Skeletal muscle satellite cell (primary cell): ENCODE measurements around the gene MGAT4A.
"Not testable (repeated sequence)": the region's sequence is repeated elsewhere in the genome, so short reads cannot be mapped to it uniquely, and the experiment has no call there.

Experiments used
- H3K27me3 ChIP-seq: 2 replicates; pipeline ENCODE4 v1.7.0; 2013; ENCODE audit warnings: low read length; ENCODE audit not compliant: control insufficient read depth, insufficient read depth
- H3K36me3 ChIP-seq: 2 replicates; pipeline ENCODE4 v1.7.0; 2013; ENCODE audit warnings: mild to moderate bottlenecking, control low read depth, low read length; ENCODE audit not compliant: insufficient read depth
- H3K4me1 ChIP-seq: 2 replicates; pipeline ENCODE4 v1.7.0; 2013; ENCODE audit warnings: low read length; ENCODE audit not compliant: control insufficient read depth, insufficient read depth
- H3K4me2 ChIP-seq: 2 replicates; pipeline ENCODE4 v1.7.0; 2013; ENCODE audit warnings: mild to moderate bottlenecking, low read length
- H3K4me3 ChIP-seq: 2 replicates; pipeline ENCODE4 v1.7.0; 2013; ENCODE audit warnings: low read length
- H3K9ac ChIP-seq: 2 replicates; pipeline ENCODE4 v1.7.0; 2013; ENCODE audit warnings: mild to moderate bottlenecking, low read depth, low read length, moderate library complexity
- H3K9me3 ChIP-seq: replicated peaks from 2 replicates; pipeline ENCODE4 v1.7.0; 2013; ENCODE audit warnings: mild to moderate bottlenecking, control low read depth, low read length

The MGAT4A gene

DNA sequence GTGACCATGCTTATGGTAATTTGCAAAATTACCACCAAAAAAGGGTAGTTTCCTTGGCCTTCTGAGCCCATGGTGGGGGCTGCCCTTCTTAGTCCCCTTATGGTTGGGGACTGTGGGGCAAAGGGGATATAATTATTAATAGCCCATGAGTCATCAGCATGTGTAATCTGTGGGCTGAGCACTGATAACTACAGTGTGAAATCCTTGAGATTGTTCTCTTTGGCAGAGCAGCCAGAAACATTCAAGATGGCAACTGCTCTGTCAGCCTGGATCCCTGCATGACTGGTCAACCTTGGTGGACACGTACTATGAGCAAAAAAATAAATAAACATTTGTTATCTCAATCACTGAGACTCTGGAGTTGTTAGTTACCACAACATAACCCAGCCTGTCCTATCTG is 61.3 kb downstream of the MGAT4A start:
- no peaks in the 10 kb centered on the region for H3K36me3 ChIP-seq
- H3K27me3 ChIP-seq, result no peaks in the 10 kb centered on the region
- no peak overlapping the region for H3K4me3 ChIP-seq
- no peaks in the 10 kb centered on the region for H3K9me3 ChIP-seq
- H3K9ac ChIP-seq, result no peak overlapping the region
- no peak overlapping the region for H3K4me2 ChIP-seq
- no peaks in the 10 kb centered on the region for H3K4me1 ChIP-seq

- Histone ChIP-seq H3K9ac (no peak overlapping the region), H3K4me3 (no peak overlapping the region), H3K9me3 (no peaks in the 10 kb centered on the region), H3K4me1 (no peaks in the 10 kb centered on the region), H3K27me3 (no peaks in the 10 kb centered on the region), H3K4me2 (no peak overlapping the region), H3K36me3 (no peaks in the 10 kb centered on the region)
These were observed 65.3 kb downstream of the MGAT4A start for GRCh38 chr2:98665677-98666076.

- Histone ChIP-seq H3K4me1 (no peaks in the 10 kb centered on the region), H3K9ac (no peak overlapping the region), H3K9me3 (no peaks in the 10 kb centered on the region), H3K4me3 (no peak overlapping the region), H3K27me3 (no peaks in the 10 kb centered on the region), H3K4me2 (no peak overlapping the region), H3K36me3 (no peaks in the 10 kb centered on the region)
These were observed 66.6 kb downstream of the MGAT4A start for GRCh38 chr2:98664323-98664722.

DNA sequence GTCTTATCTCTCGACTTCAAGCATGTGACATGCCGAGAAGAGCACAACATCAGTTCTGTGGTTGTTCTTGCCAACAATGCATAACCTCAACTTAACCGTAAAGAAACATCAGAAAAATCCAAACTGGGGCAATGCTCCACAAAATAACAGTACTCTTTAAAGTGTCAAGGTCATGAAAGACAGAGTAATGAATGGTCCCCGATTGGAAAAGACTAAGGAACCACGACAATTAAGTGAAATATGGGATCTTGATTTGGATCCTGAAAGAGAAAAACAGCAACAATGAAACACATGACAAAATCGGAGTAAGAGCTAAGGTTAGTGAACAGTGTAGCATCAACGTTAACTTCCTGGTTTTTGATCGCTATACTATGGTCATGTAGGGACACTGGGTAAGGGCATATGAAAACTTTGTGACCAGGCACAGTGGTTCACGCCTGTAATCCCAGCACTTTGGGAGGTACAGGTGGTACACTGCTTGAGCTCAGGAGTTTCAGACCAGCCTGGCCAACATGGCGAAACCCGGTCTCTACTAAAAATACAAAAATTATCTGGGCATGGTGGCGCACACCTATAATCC is 67.3 kb downstream of the MGAT4A start:
- Histone ChIP-seq H3K4me1 (no peaks in the 10 kb centered on the region), H3K9ac (no peak overlapping the region), H3K36me3 (no peaks in the 10 kb centered on the region), H3K4me2 (no peak overlapping the region), H3K4me3 (no peak overlapping the region), H3K27me3 (no peaks in the 10 kb centered on the region), H3K9me3 (no peaks in the 10 kb centered on the region)

- not testable (repeated sequence) for H3K4me1 ChIP-seq, H3K9ac ChIP-seq, H3K4me2 ChIP-seq, H3K4me3 ChIP-seq, H3K27me3 ChIP-seq, H3K9me3 ChIP-seq, H3K36me3 ChIP-seq
These were observed 71.5 kb downstream of the MGAT4A start for GRCh38 chr2:98659491-98659840.

GRCh38 chr2:98658816-98659490 is 72.0 kb downstream of the MGAT4A start:
- no peak overlapping the region for H3K4me3 ChIP-seq
- no peaks in the 10 kb centered on the region for H3K4me1 ChIP-seq
- H3K27me3 ChIP-seq, result no peaks in the 10 kb centered on the region
- no peaks in the 10 kb centered on the region for H3K9me3 ChIP-seq
- no peak overlapping the region for H3K4me2 ChIP-seq
- no peak overlapping the region for H3K9ac ChIP-seq
- no peaks in the 10 kb centered on the region for H3K36me3 ChIP-seq

GRCh38 chr2:98656800-98657199 is 74.1 kb downstream of the MGAT4A start:
- Histone ChIP-seq H3K9me3 (no peaks in the 10 kb centered on the region), H3K9ac (no peak overlapping the region), H3K36me3 (no peaks in the 10 kb centered on the region), H3K4me1 (no peaks in the 10 kb centered on the region), H3K4me3 (no peak overlapping the region), H3K4me2 (no peak overlapping the region), H3K27me3 (no peaks in the 10 kb centered on the region)

- Histone ChIP-seq H3K27me3 (no peaks in the 10 kb centered on the region), H3K4me2 (no peak overlapping the region), H3K4me3 (no peak overlapping the region), H3K9me3 (no peaks in the 10 kb centered on the region), H3K36me3 (no peaks in the 10 kb centered on the region), H3K4me1 (no peaks in the 10 kb centered on the region), H3K9ac (no peak overlapping the region)
These were observed 76.0 kb downstream of the MGAT4A start for GRCh38 chr2:98654699-98655495.

GRCh38 chr2:98650998-98651397 is 79.9 kb downstream of the MGAT4A start:
- Histone ChIP-seq H3K36me3 (no peaks in the 10 kb centered on the region), H3K27me3 (no peaks in the 10 kb centered on the region), H3K9ac (no peak overlapping the region), H3K4me1 (no peaks in the 10 kb centered on the region), H3K4me2 (no peak overlapping the region), H3K9me3 (no peaks in the 10 kb centered on the region), H3K4me3 (no peak overlapping the region)

GRCh38 chr2:98649992-98650375 is 80.9 kb downstream of the MGAT4A start:
- H3K4me3 ChIP-seq, result no peak overlapping the region
- no peaks in the 10 kb centered on the region for H3K9me3 ChIP-seq
- H3K27me3 ChIP-seq, result peaks cover 3% of the 10 kb centered on the region
- no peak overlapping the region for H3K4me2 ChIP-seq
- H3K4me1 ChIP-seq, result no peaks in the 10 kb centered on the region
- H3K36me3 ChIP-seq, result no peaks in the 10 kb centered on the region
- no peak overlapping the region for H3K9ac ChIP-seq

GRCh38 chr2:98649135-98649991 is 81.6 kb downstream of the MGAT4A start:
- H3K4me2 ChIP-seq, result no peak overlapping the region
- H3K36me3 ChIP-seq, result no peaks in the 10 kb centered on the region
- no peak overlapping the region for H3K9ac ChIP-seq
- no peaks in the 10 kb centered on the region for H3K9me3 ChIP-seq
- no peak overlapping the region for H3K4me3 ChIP-seq
- no peaks in the 10 kb centered on the region for H3K4me1 ChIP-seq
- peaks cover 3% of the 10 kb centered on the region for H3K27me3 ChIP-seq
